GM12865 (cell line): Measurements from ENCODE around the gene ASTN2.

Source experiments
- DNase-seq: peaks from one replicate; pipeline ENCODE4 v3.0.0; 2010; ENCODE audit warnings: low read depth
- H3K4me3 ChIP-seq: 2 replicates; pipeline ENCODE4 v1.5.1; 2011; ENCODE audit warnings: mild to moderate bottlenecking, low read depth, low read length, control low read depth
- TF ChIP-seq, protein P1 (sequence below): IDR thresholded peaks from 2 replicates; pipeline ENCODE4 v1.5.1; 2011; ENCODE audit warnings: low read length, control low read depth, low read depth, inconsistent platforms; ENCODE audit not compliant: insufficient read depth; ENCODE audit errors: missing control alignments

ASTN2 gene

DNA sequence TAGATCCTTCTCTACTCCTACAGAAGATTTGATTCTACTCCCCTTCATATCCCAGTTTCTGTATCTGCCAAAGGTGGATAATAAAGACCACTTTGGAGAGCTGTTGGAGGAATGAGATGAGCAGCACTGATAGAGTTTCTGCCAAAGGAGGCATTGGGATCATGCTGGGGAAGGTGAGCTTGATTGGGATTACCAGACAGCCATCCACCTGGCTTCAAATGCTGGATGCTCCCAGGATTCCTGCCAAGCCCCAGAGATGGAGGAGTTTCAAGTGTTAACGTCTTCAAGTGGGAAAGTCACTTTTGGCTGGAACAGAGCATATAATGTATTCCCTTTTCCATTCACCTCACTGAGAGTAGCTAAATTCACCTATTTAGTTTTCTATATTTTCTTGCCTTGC, 379.3 kb downstream of the ASTN2 start:
- no peak overlapping the region for H3K4me3 ChIP-seq
- DNase-seq = no peak
- TF ChIP-seq, protein P1, sequence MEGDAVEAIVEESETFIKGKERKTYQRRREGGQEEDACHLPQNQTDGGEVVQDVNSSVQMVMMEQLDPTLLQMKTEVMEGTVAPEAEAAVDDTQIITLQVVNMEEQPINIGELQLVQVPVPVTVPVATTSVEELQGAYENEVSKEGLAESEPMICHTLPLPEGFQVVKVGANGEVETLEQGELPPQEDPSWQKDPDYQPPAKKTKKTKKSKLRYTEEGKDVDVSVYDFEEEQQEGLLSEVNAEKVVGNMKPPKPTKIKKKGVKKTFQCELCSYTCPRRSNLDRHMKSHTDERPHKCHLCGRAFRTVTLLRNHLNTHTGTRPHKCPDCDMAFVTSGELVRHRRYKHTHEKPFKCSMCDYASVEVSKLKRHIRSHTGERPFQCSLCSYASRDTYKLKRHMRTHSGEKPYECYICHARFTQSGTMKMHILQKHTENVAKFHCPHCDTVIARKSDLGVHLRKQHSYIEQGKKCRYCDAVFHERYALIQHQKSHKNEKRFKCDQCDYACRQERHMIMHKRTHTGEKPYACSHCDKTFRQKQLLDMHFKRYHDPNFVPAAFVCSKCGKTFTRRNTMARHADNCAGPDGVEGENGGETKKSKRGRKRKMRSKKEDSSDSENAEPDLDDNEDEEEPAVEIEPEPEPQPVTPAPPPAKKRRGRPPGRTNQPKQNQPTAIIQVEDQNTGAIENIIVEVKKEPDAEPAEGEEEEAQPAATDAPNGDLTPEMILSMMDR = no peak

DNA sequence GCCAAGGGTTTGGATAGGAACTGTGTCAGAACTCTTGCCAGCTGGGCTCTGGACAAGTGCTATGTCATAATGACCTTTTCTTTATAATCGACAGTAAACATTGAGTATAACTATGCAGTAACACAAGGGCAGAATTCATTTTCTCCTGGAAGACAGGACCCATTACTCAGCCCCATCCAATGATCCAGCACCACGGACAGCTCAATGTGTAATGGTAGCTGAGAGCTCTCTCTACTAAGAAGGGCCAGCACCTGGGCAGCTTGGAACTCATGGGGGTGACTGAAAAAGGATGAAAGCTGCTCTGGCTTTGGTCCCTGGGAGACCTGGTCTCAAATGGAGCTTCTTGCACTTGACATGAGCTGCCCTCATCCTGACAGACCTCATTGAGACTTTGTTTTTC, 380.0 kb downstream of the ASTN2 start:
- H3K4me3 ChIP-seq = no peak overlapping the region
- TF ChIP-seq, protein P1 = no peak
- peak; percentile 18 for DNase-seq

DNA sequence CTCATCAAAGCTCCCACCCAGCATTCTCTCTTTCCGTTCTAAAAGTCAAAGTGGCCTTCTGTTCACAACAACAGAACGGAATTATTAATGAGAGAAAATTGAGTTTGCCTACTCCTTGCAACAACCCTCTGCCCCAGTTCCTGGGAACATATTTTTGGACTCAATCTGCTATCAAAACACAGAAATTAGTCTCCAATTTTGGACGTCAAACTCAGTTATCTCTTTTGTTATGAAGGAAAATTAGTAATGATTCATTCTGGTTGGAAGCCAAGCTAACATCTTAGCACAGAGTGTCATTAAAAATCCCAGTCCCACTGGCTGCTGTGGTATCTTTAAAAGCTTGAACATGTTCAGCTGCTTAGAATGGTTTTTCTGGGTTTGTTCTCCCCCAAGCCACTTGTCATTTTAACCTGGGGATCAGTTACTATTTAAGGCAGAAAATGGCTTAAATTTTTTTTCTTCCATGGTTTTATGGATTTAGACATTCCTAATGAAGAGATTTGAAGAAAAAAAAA, 384.5 kb downstream of the ASTN2 start:
- no peak for DNase-seq
- H3K4me3 ChIP-seq = no peak overlapping the region
- TF ChIP-seq, protein P1 = no peak

DNA sequence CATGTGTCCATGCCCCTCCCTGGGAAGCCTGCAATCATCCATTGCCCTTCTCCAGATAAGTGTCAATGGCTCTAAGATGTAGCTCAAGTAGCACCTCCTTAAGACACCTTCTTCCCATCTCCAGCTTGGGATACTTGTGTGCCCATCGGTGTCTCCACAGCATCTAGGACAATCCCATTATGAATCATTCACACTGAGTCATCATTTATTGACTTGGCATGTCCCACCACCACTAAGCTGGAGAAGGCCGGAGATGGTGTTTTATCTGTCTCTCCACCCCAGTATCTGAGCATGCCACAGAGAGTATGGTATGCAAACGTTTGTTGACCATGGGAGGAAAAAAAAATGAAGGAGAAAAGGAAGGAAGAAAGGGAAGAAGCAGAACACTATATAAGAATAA, 385.5 kb downstream of the ASTN2 start:
- TF ChIP-seq, protein P1 = no peak
- DNase-seq = no peak
- H3K4me3 ChIP-seq = no peak overlapping the region

DNA sequence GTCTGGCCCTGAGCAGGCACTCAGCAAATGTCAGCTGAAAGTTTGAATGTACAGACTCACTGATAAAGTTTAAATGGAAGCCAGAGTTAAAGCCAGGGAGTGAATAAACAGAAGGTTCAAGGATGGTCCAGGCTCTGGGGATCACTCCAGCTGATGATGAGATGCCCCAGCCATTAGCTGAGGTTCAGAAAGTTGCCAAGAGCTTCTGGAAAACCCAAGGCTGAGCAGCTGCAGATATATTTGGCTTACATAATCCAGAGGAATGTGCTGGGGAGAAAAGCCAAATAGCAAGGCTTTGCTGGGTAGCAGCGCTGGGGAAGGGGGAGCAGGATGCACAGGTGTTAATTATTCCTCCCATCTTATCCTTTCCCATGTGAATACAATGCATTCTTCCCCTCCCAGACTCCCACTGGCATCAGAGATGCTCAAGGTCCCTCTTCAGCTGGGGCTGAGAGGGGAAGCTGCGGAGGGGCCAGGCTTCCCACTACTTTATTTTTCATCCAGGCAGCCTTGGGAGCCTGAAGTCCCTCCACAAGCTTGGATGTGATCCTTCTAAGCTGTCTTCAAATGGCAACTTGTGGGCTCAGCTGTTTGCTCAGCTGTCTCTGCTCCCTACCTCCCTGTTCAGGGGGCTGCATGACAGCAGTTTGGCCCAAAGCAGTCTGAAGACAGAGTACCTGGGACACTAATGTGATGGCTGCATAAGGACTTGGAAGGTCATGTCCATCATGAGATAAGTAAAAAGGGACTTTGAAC, 386.6 kb downstream of the ASTN2 start:
- H3K4me3 ChIP-seq = no peak overlapping the region
- TF ChIP-seq, protein P1 = no peak
- no peak for DNase-seq

DNA sequence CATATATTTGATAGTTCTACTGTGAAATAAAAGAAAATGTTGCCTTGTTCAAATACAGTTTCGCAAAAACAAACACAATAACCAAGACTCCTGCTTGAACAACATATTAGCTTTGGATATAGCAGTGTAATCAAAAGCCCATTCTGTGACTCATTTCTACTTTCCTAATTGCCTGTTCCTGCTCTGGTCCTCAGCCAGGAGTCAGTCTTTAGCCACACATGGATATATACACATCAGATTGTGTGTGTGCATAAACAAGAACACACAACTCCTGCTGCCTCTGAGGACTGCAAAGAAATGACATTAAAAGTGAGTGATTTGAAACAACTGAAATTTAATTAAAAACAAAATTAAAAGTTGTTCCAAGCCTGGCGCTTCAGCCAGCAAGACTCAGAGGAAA, 393.0 kb downstream of the ASTN2 start:
- DNase-seq = no peak
- H3K4me3 ChIP-seq = no peak overlapping the region
- TF ChIP-seq, protein P1 = no peak

DNA sequence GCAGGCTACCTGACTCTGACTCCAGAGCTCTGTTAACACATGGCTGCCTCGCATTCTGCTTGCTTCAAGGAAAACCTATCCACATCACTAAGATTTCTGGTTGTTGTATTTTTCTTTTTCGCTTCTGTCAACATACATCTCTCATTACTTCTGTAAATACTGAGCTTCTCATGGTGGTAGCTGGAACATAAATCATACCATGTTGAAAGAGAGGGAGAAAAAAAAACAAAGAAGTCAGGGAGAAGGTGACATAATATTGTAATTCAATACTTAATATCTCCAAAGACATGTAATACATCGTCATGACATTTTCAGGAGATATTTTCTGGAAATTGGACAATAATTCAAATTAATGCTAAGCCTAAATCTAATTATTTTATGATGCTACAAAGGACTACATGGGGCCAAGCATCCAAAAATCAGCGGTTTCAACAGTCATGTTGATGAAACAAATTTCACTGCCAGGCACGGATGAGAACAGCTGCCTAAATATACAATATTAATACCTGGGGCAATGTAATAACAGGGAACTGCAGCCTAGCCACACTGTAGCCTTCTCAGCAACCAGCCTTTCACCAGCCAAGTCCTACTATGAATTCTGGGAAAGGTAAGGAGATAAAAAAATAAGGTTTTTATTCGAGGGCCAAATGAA, 395.8 kb downstream of the ASTN2 start:
- DNase-seq = no peak
- no peak overlapping the region for H3K4me3 ChIP-seq
- TF ChIP-seq, protein P1 = no peak
